GM12878 (cell line): ENCODE measurements around the gene MEIS2. TPM values are rescaled to one million over a fixed set of nuclear protein-coding genes. Genes with fewer than 3 reads are reported as not detected.

Source experiments
- ATAC-seq: fragments of 200-7000 bp; cut with Tn5 transposase; 3 replicates; pipeline ENCODE4 v1.9.1; 2020; ENCODE audit warnings: mild to moderate bottlenecking, moderate library complexity
- BruUV-seq: library from RNA; stranded (reverse); fragments of 400-500 nt; replicated peaks from 2 replicates; lab custom pipeline; 2021; lab: Mats Ljungman, UMichigan
- CTCF ChIA-PET: fragments of 300-600 bp; sonication (Branson Sonifier 250); formaldehyde crosslinking; extraction: SDS; loops from one replicate; lab custom pipeline; 2021; ENCODE audit warnings: inconsistent platforms; lab: Yijun Ruan, JAX
- POLR2A ChIA-PET: fragments of 350-600 bp; formaldehyde crosslinking; extraction: SDS; loops from one replicate; lab custom pipeline; 2021; ENCODE audit warnings: inconsistent platforms; lab: Charles Lee
- RAD21 ChIA-PET: fragments of 300-600 bp; sonication (Branson Sonifier 250); formaldehyde crosslinking; loops from one replicate; lab custom pipeline; 2023; ENCODE audit warnings: antibody characterized with exemption; ENCODE audit not compliant: unreplicated experiment; lab: Charles Lee
- SMC1A ChIA-PET: fragments of 300-600 bp; sonication (Branson Sonifier 250); formaldehyde crosslinking; loops from one replicate; lab custom pipeline; 2023; ENCODE audit not compliant: unreplicated experiment, uncharacterized antibody; lab: Charles Lee
- DNase-seq: peaks from one replicate; pipeline ENCODE4 v3.0.0-alpha.2; 2011; ENCODE audit warnings: low read depth, low spot score
- FAIRE-seq: peaks from 3 replicates; lab custom pipeline; 2011; peaks lifted over from hg19 to GRCh38; lab: Jason Lieb, UNC
- H2AFZ ChIP-seq: 2 replicates; pipeline ENCODE4 v1.6.0; 2011; ENCODE audit warnings: low read depth, low read length, control low read depth; ENCODE audit not compliant: control insufficient read depth
- H3K27ac ChIP-seq: 2 replicates; pipeline ENCODE4 v1.5.1; 2011; ENCODE audit warnings: control low read depth; ENCODE audit not compliant: control insufficient read depth, insufficient read depth
- H3K27me3 ChIP-seq, 2 experiments: replicated peaks in 1 of 2; 2 replicates each; pipeline versions ENCODE4 v1.6.0 to v1.6.1; 2011; ENCODE audit warnings: low read length in 1 of 2; ENCODE audit not compliant: control insufficient read depth in 2 of 2, insufficient read depth in 2 of 2
- H3K36me3 ChIP-seq, 2 experiments: 2 replicates each; pipeline ENCODE4 v1.5.1; 2011; ENCODE audit warnings: low read length in 1 of 2; ENCODE audit not compliant: control insufficient read depth in 2 of 2, insufficient read depth in 2 of 2
- H3K4me1 ChIP-seq: 2 replicates; pipeline ENCODE4 v1.6.1; 2011; ENCODE audit warnings: mild to moderate bottlenecking, low read length, moderate library complexity, mixed read lengths; ENCODE audit not compliant: control insufficient read depth, insufficient read depth
- H3K4me2 ChIP-seq: 2 replicates; pipeline ENCODE4 v1.6.0; 2011; ENCODE audit warnings: control low read depth; ENCODE audit not compliant: control insufficient read depth, insufficient read depth
- H3K4me3 ChIP-seq: fragments of 200-600 bp; sonication (generic); 2 replicates; pipeline ENCODE4 v1.5.1; 2016
- H3K79me2 ChIP-seq: 2 replicates; pipeline ENCODE4 v1.6.0; 2011; ENCODE audit warnings: low read length; ENCODE audit not compliant: control insufficient read depth, insufficient read depth
- H3K9ac ChIP-seq: 2 replicates; pipeline ENCODE4 v1.8.0; 2011; ENCODE audit warnings: low read length, control low read depth, mixed read lengths; ENCODE audit not compliant: control insufficient read depth, insufficient read depth
- H3K9me3 ChIP-seq: replicated peaks from 3 replicates; pipeline ENCODE4 v1.5.1; 2011; ENCODE audit warnings: mild to moderate bottlenecking, low read length; ENCODE audit not compliant: control insufficient read depth, insufficient read depth
- H4K20me1 ChIP-seq: 2 replicates; pipeline ENCODE4 v1.6.0; 2011; ENCODE audit not compliant: control insufficient read depth, insufficient read depth
- BCL11A ChIP-seq: IDR thresholded peaks from 2 replicates; pipeline ENCODE4 v1.6.1; 2011; ENCODE audit warnings: low read depth, low read length
- CREB1 ChIP-seq: IDR thresholded peaks from 2 replicates; pipeline ENCODE4 v1.6.1; 2012; ENCODE audit warnings: low read depth, mild to moderate bottlenecking, inconsistent platforms
- YY1 ChIP-seq: IDR thresholded peaks from 2 replicates; pipeline ENCODE4 v1.6.1; 2011; ENCODE audit warnings: low read depth, mild to moderate bottlenecking, low read length
- ZNF687 ChIP-seq: fragments of 450-650 bp; IDR thresholded peaks from 2 replicates; pipeline ENCODE4 v1.6.1; 2017; ENCODE audit warnings: mild to moderate bottlenecking, moderate library complexity
- WGBS: methylation state at CpG from one replicate; pipeline ENCODE4 v1.1.6; 2016; ENCODE audit warnings: low lambda C conversion rate; ENCODE audit not compliant: insufficient replicate concordance, insufficient coverage; ENCODE audit errors: missing lambda C conversion rate; 5-methylcytosine and 5-hydroxymethylcytosine counted together
- in situ Hi-C: fragments of 300-500 bp; cut with MboI; formaldehyde crosslinking; loops from 9 replicates; pipeline ENCODE4 v1.14.3; 2018; ENCODE audit warnings: mixed read lengths
- intact Hi-C: fragments of 100-400 bp; cut with micrococcal nuclease; formaldehyde crosslinking; loops from one replicate; pipeline ENCODE4 v1.14.2; 2022; ENCODE audit not compliant: unreplicated experiment
- polyA plus RNA-seq, 11 experiments: library from polyadenylated mRNA; depleted of rRNA in 4 of 11; unstranded in 6 of 11; stranded (reverse) in 5 of 11; fragments of >200 nt; fragmentation: Nextera tagmentation in 4 of 11; fragmentation: Illumina TruSeq in 1 of 11; extraction: Ambion mirVana in 4 of 11; extraction: Trizol in 1 of 11; gene quantifications; 1 replicate in 1 of 11; 2 replicates in 10 of 11; pipeline versions ENCODE4 v1.2.1 to v1.2.3, GENCODE V29; 2011 to 2016; ENCODE audit warnings: inconsistent platforms in 2 of 11, missing spikeins in 2 of 11, low read depth in 1 of 11
- total RNA-seq, 4 experiments: library from RNA; depleted of rRNA in 3 of 4; stranded (reverse); fragments of >200 nt in 3 of 4; fragmentation: Illumina TruSeq in 1 of 4; extraction: Trizol in 1 of 4; gene quantifications; 2 replicates each; pipeline versions ENCODE4 v1.2.1 to v1.2.3, GENCODE V29; 2013 to 2021
- TF ChIP-seq, protein P1 (sequence below): IDR thresholded peaks from 2 replicates; pipeline ENCODE4 v1.6.1; 2012; ENCODE audit warnings: low read depth, low read length, improper control_type of control experiment

MEIS2 gene
- total and polyA plus RNA-seq, 10 of the 15 experiments (the other 5 are each of a cell fraction or from before 2014, with no cell fraction given), result 9.2 to 54.0 (median 20.4) TPM

DNA sequence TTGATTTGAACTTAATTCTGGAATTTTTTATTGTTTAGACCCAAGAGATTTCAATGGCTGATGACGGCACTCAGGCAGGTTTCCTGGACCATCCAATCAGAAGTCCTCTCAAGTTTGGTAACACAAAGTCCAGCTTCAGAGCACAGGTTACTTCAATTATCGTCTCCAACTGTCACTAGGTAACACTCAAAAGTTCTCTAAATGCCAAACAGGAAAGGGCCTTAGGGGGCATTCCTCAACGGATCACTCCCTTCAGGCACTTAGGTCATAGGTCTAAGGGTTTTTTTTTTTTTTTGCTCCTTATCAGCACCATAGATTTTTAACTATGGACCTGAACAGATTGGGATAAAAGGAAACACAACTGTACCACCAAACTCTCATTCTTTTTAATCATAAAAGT, 85.8 kb downstream of the MEIS2 start:
- no peak overlapping the region for H2AFZ ChIP-seq
- H3K4me2 ChIP-seq, result no peak overlapping the region
- FAIRE-seq (no peak), DNase-seq (no peak), ATAC-seq (no peak)
- peaks cover 17% of the 10 kb centered on the region for H3K4me1 ChIP-seq
- H3K9ac ChIP-seq, result no peak overlapping the region
- no peaks in the 10 kb centered on the region for H3K27me3 ChIP-seq
- in situ Hi-C loops, result no loop called here
- BruUV-seq, result no TSS peak
- TF ChIP-seq YY1, result no peak
- TF ChIP-seq, protein P1, sequence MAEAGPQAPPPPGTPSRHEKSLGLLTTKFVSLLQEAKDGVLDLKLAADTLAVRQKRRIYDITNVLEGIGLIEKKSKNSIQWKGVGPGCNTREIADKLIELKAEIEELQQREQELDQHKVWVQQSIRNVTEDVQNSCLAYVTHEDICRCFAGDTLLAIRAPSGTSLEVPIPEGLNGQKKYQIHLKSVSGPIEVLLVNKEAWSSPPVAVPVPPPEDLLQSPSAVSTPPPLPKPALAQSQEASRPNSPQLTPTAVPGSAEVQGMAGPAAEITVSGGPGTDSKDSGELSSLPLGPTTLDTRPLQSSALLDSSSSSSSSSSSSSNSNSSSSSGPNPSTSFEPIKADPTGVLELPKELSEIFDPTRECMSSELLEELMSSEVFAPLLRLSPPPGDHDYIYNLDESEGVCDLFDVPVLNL, result no peak
- TF ChIP-seq ZNF687, result no peak
- no peak for TF ChIP-seq BCL11A
- no peak for TF ChIP-seq CREB1
- H3K36me3 ChIP-seq, result no peaks in the 10 kb centered on the region
- H3K79me2 ChIP-seq, result no peaks in the 10 kb centered on the region; the same call in 1 of the 2 replicates
- WGBS, result 36% methylated on average over 3 of the region's 3 CpGs
- ChIA-PET RAD21 (interaction anchor here (0.6 to 3.2 kb wide), 4 partner anchors 21 to 106 kb away, joined by 3 to 13 read pairs (median 7); no protein-coding TSS in a partner anchor), POLR2A (interaction anchor here (0.7 to 1.3 kb wide), 2 partner anchors 33 to 113 kb away, joined by 3 read pairs; no protein-coding TSS in a partner anchor), CTCF (interaction anchor here (0.6 to 1.4 kb wide), 3 partner anchors 14 to 61 kb away, joined by 3 read pairs; no protein-coding TSS in a partner anchor), SMC1A (interaction anchor here (0.5 to 2.5 kb wide), 9 partner anchors 8 to 137 kb away, joined by 3 to 13 read pairs (median 4); no protein-coding TSS in a partner anchor)
- no peak overlapping the region for H3K4me3 ChIP-seq
- intact Hi-C loops, result loop anchor here (2.0 to 10.0 kb wide), 2 partner anchors 86 to 130 kb away; partner anchors contain the start of gene MEIS2
- no peak overlapping the region for H3K27ac ChIP-seq
- no peaks in the 10 kb centered on the region for H4K20me1 ChIP-seq
- H3K9me3 ChIP-seq, result no peaks in the 10 kb centered on the region; the same call in 2 of the 3 replicates
